ENCODE measurements around the gene GJA1.

The GJA1 gene

GRCh38 chr6:121482751-121483150, 47.3 kb downstream of the GJA1 start:
- CTCF ChIA-PET, result no interaction called here
- TF ChIP-seq CTCF (IDR thresholded peaks at IDR 0.05; ENCODE audit: control extremely low read depth, extremely low read depth, low read depth, missing control alignments), result no peak
- no peak for DNase-seq (ENCODE audit: extremely low spot score)
- POLR2A ChIA-PET, result no interaction called here

GRCh38 chr6:121485359-121485811, 49.9 kb downstream of the GJA1 start:
- CTCF ChIA-PET, result interaction anchor here (1.2 kb wide), 1 partner anchor 9 kb away, joined by 3 read pairs; no protein-coding TSS in a partner anchor
- POLR2A ChIA-PET, result no interaction called here
- DNase-seq (ENCODE audit: extremely low spot score), result no peak
- no peak for TF ChIP-seq CTCF (IDR thresholded peaks at IDR 0.05; ENCODE audit: control extremely low read depth, extremely low read depth, low read depth, missing control alignments)

GRCh38 chr6:121491576-121491975, 56.1 kb downstream of the GJA1 start:
- ChIA-PET CTCF (interaction anchor here (1.1 to 1.3 kb wide), 2 partner anchors 12 to 21 kb away, joined by 3 read pairs; no protein-coding TSS in a partner anchor), POLR2A (no interaction called here)
- no peak for DNase-seq (ENCODE audit: extremely low spot score)
- TF ChIP-seq CTCF (IDR thresholded peaks at IDR 0.05; ENCODE audit: control extremely low read depth, extremely low read depth, low read depth, missing control alignments), result no peak

GRCh38 chr6:121492536-121492935, 57.1 kb downstream of the GJA1 start:
- CTCF ChIA-PET, result no interaction called here
- POLR2A ChIA-PET, result no interaction called here
- DNase-seq (ENCODE audit: extremely low spot score), result no peak
- no peak for TF ChIP-seq CTCF (IDR thresholded peaks at IDR 0.05; ENCODE audit: control extremely low read depth, extremely low read depth, low read depth, missing control alignments)

- no peak for TF ChIP-seq CTCF (IDR thresholded peaks at IDR 0.05; ENCODE audit: control extremely low read depth, extremely low read depth, low read depth, missing control alignments)
- CTCF ChIA-PET, result interaction anchor here (0.7 kb wide), 1 partner anchor 12 kb away, joined by 3 read pairs; no protein-coding TSS in a partner anchor
Measured at GRCh38 chr6:121497970-121498375, 62.5 kb downstream of the GJA1 start.

GRCh38 chr6:121498481-121499276, 63.2 kb downstream of the GJA1 start:
- CTCF ChIA-PET, result interaction anchor here (0.7 kb wide), 1 partner anchor 12 kb away, joined by 3 read pairs; no protein-coding TSS in a partner anchor
- no peak for TF ChIP-seq CTCF (IDR thresholded peaks at IDR 0.05; ENCODE audit: control extremely low read depth, extremely low read depth, low read depth, missing control alignments)
- DNase-seq (ENCODE audit: extremely low spot score), result no peak

More at GRCh38 chr6:121497970-121498375, 62.5 kb downstream of the GJA1 start:
- POLR2A ChIA-PET, result no interaction called here
- DNase-seq (ENCODE audit: extremely low spot score), result no peak

More at GRCh38 chr6:121498481-121499276, 63.2 kb downstream of the GJA1 start:
- POLR2A ChIA-PET, result no interaction called here

Data from GM10248 (cell line).